HCT116 (cell line): ENCODE results near the gene LYRM4. TPM values are rescaled to one million over a fixed set of nuclear protein-coding genes. Genes with fewer than 3 reads are reported as not detected.

ENCODE experiments used
- ATAC-seq: fragments of 200-7000 bp; cut with Tn5 transposase; 2 replicates; pipeline ENCODE4 v1.9.1; 2020; ENCODE audit warnings: mild to moderate bottlenecking, moderate library complexity
- BruUV-seq: library from RNA; stranded (reverse); fragments of 400-500 nt; replicated peaks from 2 replicates; lab custom pipeline; 2021; lab: Mats Ljungman, UMichigan
- CTCF ChIA-PET: fragments of 300-600 bp; sonication (Branson Sonifier 250); formaldehyde crosslinking; loops from one replicate; lab custom pipeline; 2021; ENCODE audit warnings: antibody characterized with exemption; lab: Charles Lee
- POLR2A ChIA-PET: fragments of 300-600, 350-600 bp; sonication (Branson Sonifier 250); formaldehyde crosslinking; loops from one replicate; lab custom pipeline; 2021; ENCODE audit warnings: antibody characterized with exemption; lab: Charles Lee
- RAD21 ChIA-PET, 2 experiments: fragments of 300-600 bp; sonication (Branson Sonifier 250); formaldehyde crosslinking; loops; one replicate each; lab custom pipeline; 2023; ENCODE audit warnings: low total read pairs in 2 of 2; ENCODE audit not compliant: uncharacterized antibody in 2 of 2, unreplicated experiment in 2 of 2, low non-redundant PET in 1 of 2; lab: Charles Lee
- DNase-seq: peaks from one replicate; pipeline ENCODE4 v3.0.0-alpha.2; 2010; ENCODE audit warnings: low read depth, low spot score
- H2AFZ ChIP-seq: fragments of 200-600 bp; shearing (Covaris generic), sonication (generic); 2 replicates; pipeline ENCODE4 v1.6.1; 2017; ENCODE audit warnings: low read depth, mixed run types, mixed read lengths, antibody characterized with exemption, low read length; ENCODE audit not compliant: poor library complexity, severe bottlenecking
- H3K27ac ChIP-seq: 2 replicates; pipeline ENCODE4 v1.5.1; 2012; ENCODE audit warnings: low read depth, low read length
- H3K27me3 ChIP-seq: fragments of 200-600 bp; sonication (generic); 2 replicates; pipeline ENCODE4 v1.6.1; 2016; ENCODE audit warnings: mixed run types, low read length, mixed read lengths; ENCODE audit not compliant: insufficient read depth
- H3K36me3 ChIP-seq, 2 experiments: fragments of 200-500 bp in 1 of 2; fragments of 200-600 bp in 1 of 2; sonication (Bioruptor generic) in 1 of 2; sonication (generic) in 1 of 2; 2 replicates each; pipeline versions ENCODE4 v1.5.1 to v1.6.1; 2014 to 2016; ENCODE audit warnings: low read length in 2 of 2, inconsistent platforms in 1 of 2, mixed read lengths in 1 of 2, mixed run types in 1 of 2; ENCODE audit not compliant: insufficient read depth in 2 of 2, control insufficient read depth in 1 of 2
- H3K4me1 ChIP-seq, 2 experiments: fragments of 200-600 bp in 1 of 2; sonication (generic) in 1 of 2; 2 replicates each; pipeline versions ENCODE4 v1.5.1 to v1.6.1; 2012 to 2017; ENCODE audit warnings: low read length in 2 of 2, inconsistent platforms in 1 of 2, mild to moderate bottlenecking in 1 of 2, mixed read lengths in 1 of 2, mixed run types in 1 of 2, moderate library complexity in 1 of 2; ENCODE audit not compliant: insufficient read depth in 2 of 2, control insufficient read depth in 1 of 2
- H3K4me2 ChIP-seq: fragments of 200-600 bp; sonication (generic); 2 replicates; pipeline ENCODE4 v1.6.1; 2017; ENCODE audit warnings: mixed run types, low read length, mixed read lengths
- H3K4me3 ChIP-seq, 2 experiments: fragments of 200-600 bp in 1 of 2; sonication (generic) in 1 of 2; replicated peaks in 1 of 2; 2 replicates each; pipeline ENCODE4 v1.5.1; 2011 to 2016; ENCODE audit warnings: low read length in 2 of 2, control low read depth in 1 of 2, low read depth in 1 of 2, mild to moderate bottlenecking in 1 of 2, mixed read lengths in 1 of 2, mixed run types in 1 of 2
- H3K79me2 ChIP-seq: fragments of 200-600 bp; sonication (generic); 2 replicates; pipeline ENCODE4 v1.6.1; 2017; ENCODE audit warnings: mild to moderate bottlenecking, mixed run types, low read length, moderate library complexity, mixed read lengths; ENCODE audit not compliant: insufficient read depth
- H3K9ac ChIP-seq: fragments of 200-600 bp; sonication (generic); 2 replicates; pipeline ENCODE4 v1.6.1; 2016; ENCODE audit warnings: low read length, mixed read lengths
- H3K9me2 ChIP-seq: fragments of 200-600 bp; sonication (generic), shearing (Covaris generic); 2 replicates; pipeline ENCODE4 v1.6.1; 2017; ENCODE audit warnings: mixed run types, mild to moderate bottlenecking, moderate library complexity; ENCODE audit not compliant: insufficient read depth
- H3K9me3 ChIP-seq, 2 experiments: fragments of 200-500 bp in 1 of 2; fragments of 200-600 bp in 1 of 2; sonication (Bioruptor generic) in 1 of 2; sonication (generic) in 1 of 2; 2 replicates each; pipeline ENCODE4 v1.6.1; 2014 to 2017; ENCODE audit warnings: low read length in 2 of 2, mixed read lengths in 2 of 2, inconsistent platforms in 1 of 2, low read depth in 1 of 2, mild to moderate bottlenecking in 1 of 2, mixed run types in 1 of 2, moderate library complexity in 1 of 2; ENCODE audit not compliant: control insufficient read depth in 1 of 2, insufficient read depth in 1 of 2
- H4K20me1 ChIP-seq: fragments of 200-600 bp; sonication (generic), shearing (Covaris generic); 2 replicates; pipeline ENCODE4 v1.6.1; 2017; ENCODE audit warnings: mixed run types, mild to moderate bottlenecking, moderate library complexity; ENCODE audit not compliant: insufficient read depth
- CBX3 ChIP-seq: IDR thresholded peaks from 2 replicates; pipeline ENCODE4 v1.6.1; 2012; ENCODE audit warnings: low read depth
- POLR2A ChIP-seq: IDR thresholded peaks from 2 replicates; pipeline ENCODE4 v1.7.0; 2011; ENCODE audit warnings: borderline replicate concordance; ENCODE audit not compliant: insufficient read depth, insufficient read length; ENCODE audit errors: extremely low read depth
- ZNF274 ChIP-seq: fragments of 200-500 bp; sonication (Bioruptor generic); IDR thresholded peaks from 2 replicates; pipeline ENCODE4 v1.6.1; 2014; ENCODE audit warnings: mild to moderate bottlenecking, low read depth, low read length, inconsistent platforms
- intact Hi-C: fragments of 100-400 bp; cut with micrococcal nuclease; formaldehyde crosslinking; loops from 2 replicates; pipeline ENCODE4 v1.10.0; 2022
- total RNA-seq: library from RNA; stranded (reverse); gene quantifications from one replicate; pipeline ENCODE4 v1.2.1, GENCODE V29; 2021; ENCODE audit not compliant: unreplicated experiment
- TF ChIP-seq, protein P1 (sequence below), 3 experiments: fragments of 200-600 bp in 1 of 3; sonication (generic) in 1 of 3; IDR thresholded peaks in 2 of 3; conservative IDR thresholded peaks in 1 of 3; 2 replicates each; pipeline ENCODE4 v1.5.1; 2012 to 2017; ENCODE audit warnings: low read depth in 2 of 3, low read length in 2 of 3, antibody characterized with exemption in 1 of 3, borderline replicate concordance in 1 of 3, control low read depth in 1 of 3, mild to moderate bottlenecking in 1 of 3, mixed read lengths in 1 of 3, mixed run types in 1 of 3, moderate library complexity in 1 of 3; ENCODE audit not compliant: insufficient read depth in 1 of 3
- TF ChIP-seq, protein P2 (sequence below): IDR thresholded peaks from 2 replicates; pipeline ENCODE4 v1.6.1; 2012; ENCODE audit warnings: low read depth

Gene LYRM4
- total RNA-seq, 1 experiment from 2014 or later = 30.1 TPM

GRCh38 chr6:5152460-5152859, 108.3 kb downstream of the LYRM4 start:
- Histone ChIP-seq H3K9ac (no peak overlapping the region), H3K4me2 (no peak overlapping the region)
- POLR2A ChIA-PET = no interaction called here

More at GRCh38 chr6:5152460-5152859, 108.3 kb downstream of the LYRM4 start:
- intact Hi-C loops = no loop called here
- H3K36me3 ChIP-seq = no peaks in the 10 kb centered on the region
- H3K9me3 ChIP-seq = no peaks in the 10 kb centered on the region
- BruUV-seq = no TSS peak
- no peaks in the 10 kb centered on the region for H3K9me2 ChIP-seq
- H2AFZ ChIP-seq = no peak overlapping the region
- DNase-seq (no peak), ATAC-seq (no peak)
- TF ChIP-seq, protein P1, sequence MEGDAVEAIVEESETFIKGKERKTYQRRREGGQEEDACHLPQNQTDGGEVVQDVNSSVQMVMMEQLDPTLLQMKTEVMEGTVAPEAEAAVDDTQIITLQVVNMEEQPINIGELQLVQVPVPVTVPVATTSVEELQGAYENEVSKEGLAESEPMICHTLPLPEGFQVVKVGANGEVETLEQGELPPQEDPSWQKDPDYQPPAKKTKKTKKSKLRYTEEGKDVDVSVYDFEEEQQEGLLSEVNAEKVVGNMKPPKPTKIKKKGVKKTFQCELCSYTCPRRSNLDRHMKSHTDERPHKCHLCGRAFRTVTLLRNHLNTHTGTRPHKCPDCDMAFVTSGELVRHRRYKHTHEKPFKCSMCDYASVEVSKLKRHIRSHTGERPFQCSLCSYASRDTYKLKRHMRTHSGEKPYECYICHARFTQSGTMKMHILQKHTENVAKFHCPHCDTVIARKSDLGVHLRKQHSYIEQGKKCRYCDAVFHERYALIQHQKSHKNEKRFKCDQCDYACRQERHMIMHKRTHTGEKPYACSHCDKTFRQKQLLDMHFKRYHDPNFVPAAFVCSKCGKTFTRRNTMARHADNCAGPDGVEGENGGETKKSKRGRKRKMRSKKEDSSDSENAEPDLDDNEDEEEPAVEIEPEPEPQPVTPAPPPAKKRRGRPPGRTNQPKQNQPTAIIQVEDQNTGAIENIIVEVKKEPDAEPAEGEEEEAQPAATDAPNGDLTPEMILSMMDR (IDR thresholded peaks at IDR 0.05 in 2 of 3, conservative IDR thresholded peaks at IDR 0.05 in 1 of 3; ENCODE audit: borderline replicate concordance in 1 of 3, insufficient read depth in 1 of 3, low read depth in 2 of 3, low read length in 2 of 3) = no peak
- TF ChIP-seq POLR2A (no peak), ZNF274 (no peak), CBX3 (no peak)
- TF ChIP-seq, protein P2, sequence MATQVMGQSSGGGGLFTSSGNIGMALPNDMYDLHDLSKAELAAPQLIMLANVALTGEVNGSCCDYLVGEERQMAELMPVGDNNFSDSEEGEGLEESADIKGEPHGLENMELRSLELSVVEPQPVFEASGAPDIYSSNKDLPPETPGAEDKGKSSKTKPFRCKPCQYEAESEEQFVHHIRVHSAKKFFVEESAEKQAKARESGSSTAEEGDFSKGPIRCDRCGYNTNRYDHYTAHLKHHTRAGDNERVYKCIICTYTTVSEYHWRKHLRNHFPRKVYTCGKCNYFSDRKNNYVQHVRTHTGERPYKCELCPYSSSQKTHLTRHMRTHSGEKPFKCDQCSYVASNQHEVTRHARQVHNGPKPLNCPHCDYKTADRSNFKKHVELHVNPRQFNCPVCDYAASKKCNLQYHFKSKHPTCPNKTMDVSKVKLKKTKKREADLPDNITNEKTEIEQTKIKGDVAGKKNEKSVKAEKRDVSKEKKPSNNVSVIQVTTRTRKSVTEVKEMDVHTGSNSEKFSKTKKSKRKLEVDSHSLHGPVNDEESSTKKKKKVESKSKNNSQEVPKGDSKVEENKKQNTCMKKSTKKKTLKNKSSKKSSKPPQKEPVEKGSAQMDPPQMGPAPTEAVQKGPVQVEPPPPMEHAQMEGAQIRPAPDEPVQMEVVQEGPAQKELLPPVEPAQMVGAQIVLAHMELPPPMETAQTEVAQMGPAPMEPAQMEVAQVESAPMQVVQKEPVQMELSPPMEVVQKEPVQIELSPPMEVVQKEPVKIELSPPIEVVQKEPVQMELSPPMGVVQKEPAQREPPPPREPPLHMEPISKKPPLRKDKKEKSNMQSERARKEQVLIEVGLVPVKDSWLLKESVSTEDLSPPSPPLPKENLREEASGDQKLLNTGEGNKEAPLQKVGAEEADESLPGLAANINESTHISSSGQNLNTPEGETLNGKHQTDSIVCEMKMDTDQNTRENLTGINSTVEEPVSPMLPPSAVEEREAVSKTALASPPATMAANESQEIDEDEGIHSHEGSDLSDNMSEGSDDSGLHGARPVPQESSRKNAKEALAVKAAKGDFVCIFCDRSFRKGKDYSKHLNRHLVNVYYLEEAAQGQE = no peak
- H4K20me1 ChIP-seq = no peaks in the 10 kb centered on the region
- H3K4me3 ChIP-seq = no peak overlapping the region
- H3K79me2 ChIP-seq = no peaks in the 10 kb centered on the region; the same call in 1 of the 2 replicates
- ChIA-PET RAD21 (no interaction called here), CTCF (interaction anchor here (1.3 kb wide), 1 partner anchor 250 kb away, joined by 3 read pairs; no protein-coding TSS in a partner anchor)
- H3K4me1 ChIP-seq = no peaks in the 10 kb centered on the region
- H3K27me3 ChIP-seq = no peaks in the 10 kb centered on the region
- H3K27ac ChIP-seq = no peak overlapping the region
